PC-3 (cell line): ENCODE measurements around the gene PDE11A. TPM values are rescaled to one million over a fixed set of nuclear protein-coding genes. Genes with fewer than 3 reads are reported as not detected.

ENCODE experiments used
- ATAC-seq: fragments of 200-7000 bp; cut with Tn5 transposase; 2 replicates; pipeline ENCODE4 v1.9.1; 2020; ENCODE audit warnings: mild to moderate bottlenecking, moderate library complexity
- BruUV-seq: library from RNA; stranded (reverse); fragments of 400-500 nt; replicated peaks from 2 replicates; lab custom pipeline; 2021; lab: Mats Ljungman, UMichigan
- CTCF ChIA-PET: fragments of 300-600 bp; sonication (Branson Sonifier 250); formaldehyde crosslinking; loops from one replicate; lab custom pipeline; 2022; ENCODE audit warnings: antibody characterized with exemption; lab: Charles Lee
- POLR2A ChIA-PET: fragments of 300-600 bp; sonication (Branson Sonifier 250); formaldehyde crosslinking; loops from one replicate; lab custom pipeline; 2022; ENCODE audit warnings: antibody characterized with exemption; ENCODE audit not compliant: unreplicated experiment; lab: Charles Lee
- DNase-seq: peaks from one replicate; pipeline ENCODE4 v3.0.0-alpha.2; 2015
- H2AFZ ChIP-seq: fragments of 300-600 bp; sonication (generic); 2 replicates; pipeline ENCODE4 v1.6.0; 2016; ENCODE audit warnings: antibody characterized with exemption, low read length
- H3F3A ChIP-seq: fragments of 300-600 bp; sonication (generic); one replicate; pipeline ENCODE4 v1.6.0; 2017; ENCODE audit warnings: antibody characterized with exemption, low read length, control low read depth, mild to moderate bottlenecking; ENCODE audit not compliant: unreplicated experiment
- H3K27ac ChIP-seq: fragments of 300-600 bp; sonication (generic); 2 replicates; pipeline ENCODE4 v1.5.1; 2016; ENCODE audit warnings: mild to moderate bottlenecking, low read length
- H3K27me3 ChIP-seq: fragments of 300-600 bp; sonication (generic); 2 replicates; pipeline ENCODE4 v1.6.1; 2016; ENCODE audit warnings: low read length, mixed read lengths
- H3K36me3 ChIP-seq: fragments of 300-600 bp; sonication (generic); 2 replicates; pipeline ENCODE4 v1.6.1; 2016; ENCODE audit warnings: low read depth, mixed run types, low read length, mixed read lengths
- H3K4me1 ChIP-seq: fragments of 300-600 bp; sonication (generic); 2 replicates; pipeline ENCODE4 v1.5.1; 2016; ENCODE audit warnings: low read length; ENCODE audit not compliant: insufficient read depth
- H3K4me2 ChIP-seq: fragments of 300-600 bp; sonication (generic); 2 replicates; pipeline ENCODE4 v1.6.0; 2016; ENCODE audit warnings: low read length
- H3K4me3 ChIP-seq: fragments of 300-600 bp; sonication (generic); 2 replicates; pipeline ENCODE4 v1.5.1; 2016; ENCODE audit warnings: mild to moderate bottlenecking, low read length, mixed read lengths
- H3K79me2 ChIP-seq: fragments of 300-600 bp; sonication (generic); 2 replicates; pipeline ENCODE4 v1.6.1; 2017; ENCODE audit warnings: low read length, mixed read lengths
- H3K9ac ChIP-seq: fragments of 300-600 bp; sonication (generic); 2 replicates; pipeline ENCODE4 v1.6.0; 2016; ENCODE audit warnings: mild to moderate bottlenecking, low read length
- H3K9me2 ChIP-seq: fragments of 300-600 bp; sonication (generic); replicated peaks from 2 replicates; pipeline ENCODE4 v1.6.1; 2016; ENCODE audit warnings: mixed run types, low read length, mixed read lengths
- H3K9me3 ChIP-seq: fragments of 300-600 bp; sonication (generic); 2 replicates; pipeline ENCODE4 v1.6.1; 2016; ENCODE audit warnings: low read length, mixed read lengths
- H4K20me1 ChIP-seq: fragments of 300-600 bp; sonication (generic); 2 replicates; pipeline ENCODE4 v1.6.1; 2016; ENCODE audit warnings: low read length, mixed read lengths
- CTCF ChIP-seq: fragments of 300-600 bp; sonication (generic); conservative IDR thresholded peaks from 2 replicates; pipeline ENCODE4 v1.5.1; 2017; ENCODE audit warnings: antibody characterized with exemption, low read depth, mild to moderate bottlenecking, low read length
- EZH2 ChIP-seq: fragments of 300-600 bp; sonication (generic); IDR thresholded peaks from one replicate; pipeline ENCODE4 v1.6.1; 2017; ENCODE audit warnings: antibody characterized with exemption, mild to moderate bottlenecking, low read length; ENCODE audit not compliant: unreplicated experiment
- EZH2phosphoT487 ChIP-seq: fragments of 300-600 bp; sonication (generic); IDR thresholded peaks from 2 replicates; pipeline ENCODE4 v1.6.1; 2018; ENCODE audit warnings: mild to moderate bottlenecking, antibody characterized with exemption, low read length, borderline replicate concordance
- intact Hi-C: fragments of 100-400 bp; cut with micrococcal nuclease; formaldehyde crosslinking; loops from 2 replicates; pipeline ENCODE4 v1.9.0; 2023
- total RNA-seq: library from RNA; depleted of rRNA; stranded (reverse); fragments of >200 nt; gene quantifications from 2 replicates; pipeline ENCODE4 v1.2.3, GENCODE V29; 2014

The PDE11A gene
- total RNA-seq, 1 experiment from 2014 or later: 0.15 TPM

- POLR2A ChIA-PET: no interaction called here
- no peaks in the 10 kb centered on the region for H3K9me3 ChIP-seq
- CTCF ChIA-PET: no interaction called here
- DNase-seq (no peak), ATAC-seq (no peak)
- no TSS peak for BruUV-seq
- H3K4me3 ChIP-seq: no peak overlapping the region
- H4K20me1 ChIP-seq: no peaks in the 10 kb centered on the region
- no peak overlapping the region for H3K9ac ChIP-seq
- H2AFZ ChIP-seq: no peak overlapping the region
- H3K36me3 ChIP-seq: no peaks in the 10 kb centered on the region
- intact Hi-C loops: no loop called here
- no peaks in the 10 kb centered on the region for H3K9me2 ChIP-seq
- peaks cover 38% of the 10 kb centered on the region for H3K27me3 ChIP-seq
- no peak overlapping the region for H3K27ac ChIP-seq
- TF ChIP-seq EZH2phosphoT487: no peak
- TF ChIP-seq EZH2: no peak
- TF ChIP-seq CTCF: no peak
- no peaks in the 10 kb centered on the region for H3F3A ChIP-seq
- no peaks in the 10 kb centered on the region for H3K4me1 ChIP-seq
- no peaks in the 10 kb centered on the region for H3K79me2 ChIP-seq
- H3K4me2 ChIP-seq: no peak overlapping the region
Measured at GRCh38 chr2:177679611-177680605, 392.7 kb downstream of the PDE11A start.

GRCh38 chr2:177678939-177679338 is 393.6 kb downstream of the PDE11A start:
- Histone ChIP-seq H3K9ac (no peak overlapping the region), H2AFZ (no peak overlapping the region), H3K4me2 (no peak overlapping the region), H3K27me3 (peaks cover 38% of the 10 kb centered on the region), H3K9me3 (no peaks in the 10 kb centered on the region), H3K4me3 (no peak overlapping the region), H3F3A (no peaks in the 10 kb centered on the region), H3K36me3 (no peaks in the 10 kb centered on the region), H3K4me1 (no peaks in the 10 kb centered on the region), H3K9me2 (no peaks in the 10 kb centered on the region), H3K27ac (no peak overlapping the region), H4K20me1 (no peaks in the 10 kb centered on the region), H3K79me2 (no peaks in the 10 kb centered on the region)
- DNase-seq (no peak), ATAC-seq (no peak)
- ChIA-PET CTCF (no interaction called here), POLR2A (no interaction called here)
- intact Hi-C loops: no loop called here
- no peak for TF ChIP-seq EZH2phosphoT487
- TF ChIP-seq EZH2: no peak
- no peak for TF ChIP-seq CTCF
- no TSS peak for BruUV-seq

DNA sequence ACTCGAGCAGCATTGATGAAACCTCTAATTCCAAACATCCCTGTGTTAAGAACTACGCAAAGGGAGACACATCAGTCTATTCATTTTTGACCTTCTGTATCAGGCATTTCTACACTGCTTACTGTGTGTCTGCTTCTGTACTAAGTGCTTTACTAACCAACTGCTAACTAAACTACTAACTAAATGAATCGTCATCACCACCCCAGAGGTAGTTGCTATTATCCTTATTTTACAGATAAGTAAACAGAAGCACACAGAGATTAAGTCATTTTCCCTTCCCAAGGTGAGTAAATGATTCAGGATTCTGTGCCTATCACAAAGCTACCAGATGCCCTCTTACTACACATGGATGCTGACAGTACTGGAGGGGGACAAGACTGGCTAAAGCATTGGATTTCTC is 395.9 kb downstream of the PDE11A start:
- H2AFZ ChIP-seq: no peak overlapping the region
- H3K36me3 ChIP-seq: no peaks in the 10 kb centered on the region
- no peak overlapping the region for H3K4me3 ChIP-seq
- peaks cover 38% of the 10 kb centered on the region for H3K27me3 ChIP-seq
- no peaks in the 10 kb centered on the region for H3K4me1 ChIP-seq
- no peak for TF ChIP-seq EZH2
- TF ChIP-seq EZH2phosphoT487: no peak
- no peak for TF ChIP-seq CTCF
- H4K20me1 ChIP-seq: no peaks in the 10 kb centered on the region
- intact Hi-C loops: no loop called here
- DNase-seq (no peak), ATAC-seq (no peak)
- CTCF ChIA-PET: no interaction called here
- no peaks in the 10 kb centered on the region for H3K9me3 ChIP-seq
- H3K27ac ChIP-seq: no peak overlapping the region
- H3K9ac ChIP-seq: no peak overlapping the region
- POLR2A ChIA-PET: no interaction called here
- BruUV-seq: no TSS peak
- H3K79me2 ChIP-seq: no peaks in the 10 kb centered on the region
- no peaks in the 10 kb centered on the region for H3K9me2 ChIP-seq
- no peak overlapping the region for H3K4me2 ChIP-seq
- H3F3A ChIP-seq: no peaks in the 10 kb centered on the region
